Measurements from ENCODE around the gene P3R3URF.
A peak's percentile ranks its signal among the peaks of the same experiment; 100 is the strongest.

P3R3URF gene

GRCh38 chr1:46131712-46132528, 44.4 kb downstream of the P3R3URF start:
- DNase-seq: peak; percentile 68 to 86 (median 72)

GRCh38 chr1:46131093-46131492, 45.2 kb downstream of the P3R3URF start:
- peak in 2 of 3 experiments; percentile 11 to 61 for DNase-seq

GRCh38 chr1:46130606-46131005, 45.7 kb downstream of the P3R3URF start:
- DNase-seq: peak in 1 of 3 experiments; percentile 60

DNA sequence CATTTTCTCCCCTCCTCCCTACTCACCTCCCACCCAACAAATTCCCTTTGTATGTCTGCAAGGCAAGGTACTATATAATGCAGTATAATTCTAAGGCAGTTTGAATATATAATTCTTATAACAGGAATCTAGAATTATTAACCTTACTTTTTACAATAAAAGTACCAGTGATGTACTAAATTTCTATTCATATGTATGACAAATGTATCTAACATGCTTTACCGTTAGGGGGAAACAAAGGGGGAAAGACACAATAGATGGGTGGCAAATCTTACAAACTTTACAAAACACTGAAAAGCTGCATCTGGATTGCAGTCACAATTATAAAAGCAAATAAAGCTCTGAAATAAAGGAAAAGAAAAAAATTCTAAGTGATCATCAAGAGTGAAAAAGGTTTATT, 46.2 kb downstream of the P3R3URF start:
- peak in 1 of 3 experiments; percentile 52 for DNase-seq

DNA sequence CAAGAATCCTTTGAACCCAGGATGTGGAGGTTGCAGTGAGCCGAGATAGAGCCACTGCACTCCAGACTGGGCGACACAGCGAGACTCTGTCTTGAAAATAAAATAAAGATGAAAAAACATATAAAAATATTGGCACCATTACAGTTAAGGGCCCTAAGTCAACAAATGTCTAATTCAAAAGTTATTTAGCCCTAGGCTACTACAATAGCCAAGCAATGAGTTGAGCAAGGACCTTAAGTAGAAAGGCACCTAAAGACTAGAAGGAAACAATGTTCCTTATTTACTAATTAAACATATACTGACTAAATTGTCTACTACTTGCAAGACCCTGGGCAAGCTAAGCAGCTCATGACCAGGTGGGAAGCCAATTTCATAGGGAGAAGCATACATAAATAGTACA, 47.9 kb downstream of the P3R3URF start:
- DNase-seq: no peak
